Colonic mucosa (tissue), 4 donors: ENCODE measurements around the gene PRMT7. TPM values are rescaled to one million over a fixed set of nuclear protein-coding genes. Genes with fewer than 3 reads are reported as not detected.

Source experiments
- DNase-seq: peaks from one replicate; pipeline ENCODE4 v3.0.0-alpha.2; 2020
- H3K27ac ChIP-seq: fragments of 200-600 bp; one replicate; pipeline ENCODE4 v1.8.0; 2021
- H3K27me3 ChIP-seq: fragments of 200-600 bp; one replicate; pipeline ENCODE4 v1.8.0; 2021
- H3K36me3 ChIP-seq: fragments of 200-600 bp; one replicate; pipeline ENCODE4 v1.8.0; 2021
- H3K4me1 ChIP-seq: fragments of 200-600 bp; one replicate; pipeline ENCODE4 v1.8.0; 2021; ENCODE audit warnings: mild to moderate bottlenecking
- H3K4me3 ChIP-seq: fragments of 200-600 bp; one replicate; pipeline ENCODE4 v1.8.0; 2021
- H3K9ac ChIP-seq, 2 donors: one replicate each; pipeline ENCODE4 v1.7.0; 2013; ENCODE audit warnings: control low read depth in 2 of 2, low read depth in 2 of 2, low read length in 2 of 2
- H3K9me3 ChIP-seq: fragments of 200-600 bp; one replicate; pipeline ENCODE4 v1.8.0; 2021
- intact Hi-C: fragments of 100-400 bp; cut with DNase I; formaldehyde crosslinking; loops from one replicate; pipeline ENCODE4 v1.14.1; 2022
- total RNA-seq, 2 donors: library from RNA; stranded (reverse); fragmentation: NEBNext Ultra II Directional in 1 of 2; extraction: Animal tissue kit (Norgen Biotek cat#: 25700) in 1 of 2; gene quantifications; one replicate each; pipeline ENCODE4 v1.2.1, GENCODE V29; 2021
- TF ChIP-seq, protein P1 (sequence below): fragments of 200-600 bp; IDR thresholded peaks from one replicate; pipeline ENCODE4 v1.8.0; 2022; ENCODE audit warnings: antibody characterized with exemption, mild to moderate bottlenecking
- donor health status: healthy.
- donor health status: DM: no; HTN: no; CAD: no.
- donor health status: DM: no; HTN: no; CAD: no.

Gene PRMT7
- total RNA-seq, 2 donors from 2014 or later = 18.0 to 45.4 TPM

GRCh38 chr16:68328860-68329390 lies 18.1 kb downstream of the PRMT7 start:
- no peak for DNase-seq
- TF ChIP-seq, protein P1, sequence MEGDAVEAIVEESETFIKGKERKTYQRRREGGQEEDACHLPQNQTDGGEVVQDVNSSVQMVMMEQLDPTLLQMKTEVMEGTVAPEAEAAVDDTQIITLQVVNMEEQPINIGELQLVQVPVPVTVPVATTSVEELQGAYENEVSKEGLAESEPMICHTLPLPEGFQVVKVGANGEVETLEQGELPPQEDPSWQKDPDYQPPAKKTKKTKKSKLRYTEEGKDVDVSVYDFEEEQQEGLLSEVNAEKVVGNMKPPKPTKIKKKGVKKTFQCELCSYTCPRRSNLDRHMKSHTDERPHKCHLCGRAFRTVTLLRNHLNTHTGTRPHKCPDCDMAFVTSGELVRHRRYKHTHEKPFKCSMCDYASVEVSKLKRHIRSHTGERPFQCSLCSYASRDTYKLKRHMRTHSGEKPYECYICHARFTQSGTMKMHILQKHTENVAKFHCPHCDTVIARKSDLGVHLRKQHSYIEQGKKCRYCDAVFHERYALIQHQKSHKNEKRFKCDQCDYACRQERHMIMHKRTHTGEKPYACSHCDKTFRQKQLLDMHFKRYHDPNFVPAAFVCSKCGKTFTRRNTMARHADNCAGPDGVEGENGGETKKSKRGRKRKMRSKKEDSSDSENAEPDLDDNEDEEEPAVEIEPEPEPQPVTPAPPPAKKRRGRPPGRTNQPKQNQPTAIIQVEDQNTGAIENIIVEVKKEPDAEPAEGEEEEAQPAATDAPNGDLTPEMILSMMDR = no peak
- no peak overlapping the region for H3K27ac ChIP-seq
- no peak overlapping the region for H3K4me3 ChIP-seq
- intact Hi-C loops = no loop called here
- no peaks in the 10 kb centered on the region for H3K36me3 ChIP-seq
- H3K9ac ChIP-seq = no peak overlapping the region
- H3K9me3 ChIP-seq = no peaks in the 10 kb centered on the region
- peaks cover 5% of the 10 kb centered on the region for H3K4me1 ChIP-seq
- no peaks in the 10 kb centered on the region for H3K27me3 ChIP-seq

DNA sequence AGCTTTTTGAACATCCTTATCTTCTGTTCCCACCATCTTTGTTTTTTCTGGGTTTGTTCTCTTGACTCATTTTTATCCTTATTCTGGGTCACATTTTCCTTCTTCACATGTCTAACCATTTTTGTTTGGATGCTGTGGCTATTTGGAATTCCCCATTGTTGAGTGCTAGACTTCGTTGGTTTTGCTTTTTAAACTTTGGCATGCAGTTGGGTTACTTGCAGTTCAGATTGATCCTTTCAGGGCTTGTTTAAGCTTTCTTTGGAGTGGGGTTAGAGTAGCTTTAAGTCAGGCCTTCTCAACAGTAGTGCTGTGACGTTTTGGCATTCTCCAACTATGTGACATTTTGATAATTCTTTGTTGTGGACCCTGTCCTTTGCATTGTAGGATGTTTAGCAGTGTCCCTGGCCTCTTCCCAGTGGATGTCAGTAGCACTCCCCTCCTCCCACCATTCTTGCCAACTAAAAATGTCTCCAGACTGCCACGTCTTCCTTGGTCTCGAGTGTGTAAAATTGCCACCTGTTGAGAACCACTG lies 21.1 kb downstream of the PRMT7 start:
- H3K36me3 ChIP-seq = no peaks in the 10 kb centered on the region
- peak overlapping the region; percentile 29 for H3K27ac ChIP-seq
- H3K4me3 ChIP-seq = no peak overlapping the region
- no peak for DNase-seq
- peaks cover 5% of the 10 kb centered on the region for H3K4me1 ChIP-seq
- no peaks in the 10 kb centered on the region for H3K27me3 ChIP-seq
- intact Hi-C loops = no loop called here
- H3K9ac ChIP-seq = no peak overlapping the region
- TF ChIP-seq, protein P1 = no peak
- H3K9me3 ChIP-seq = no peaks in the 10 kb centered on the region

- H3K4me3 ChIP-seq = no peak overlapping the region
- DNase-seq = no peak
- no peaks in the 10 kb centered on the region for H3K36me3 ChIP-seq
- peak overlapping the region; percentile 29 for H3K27ac ChIP-seq
- H3K9ac ChIP-seq = no peak overlapping the region
- no peaks in the 10 kb centered on the region for H3K27me3 ChIP-seq
- TF ChIP-seq, protein P1 = no peak
- H3K9me3 ChIP-seq = no peaks in the 10 kb centered on the region
- H3K4me1 ChIP-seq = peaks cover 5% of the 10 kb centered on the region
- intact Hi-C loops = no loop called here
These were observed 21.7 kb downstream of the PRMT7 start for GRCh38 chr16:68332411-68333121.

DNA sequence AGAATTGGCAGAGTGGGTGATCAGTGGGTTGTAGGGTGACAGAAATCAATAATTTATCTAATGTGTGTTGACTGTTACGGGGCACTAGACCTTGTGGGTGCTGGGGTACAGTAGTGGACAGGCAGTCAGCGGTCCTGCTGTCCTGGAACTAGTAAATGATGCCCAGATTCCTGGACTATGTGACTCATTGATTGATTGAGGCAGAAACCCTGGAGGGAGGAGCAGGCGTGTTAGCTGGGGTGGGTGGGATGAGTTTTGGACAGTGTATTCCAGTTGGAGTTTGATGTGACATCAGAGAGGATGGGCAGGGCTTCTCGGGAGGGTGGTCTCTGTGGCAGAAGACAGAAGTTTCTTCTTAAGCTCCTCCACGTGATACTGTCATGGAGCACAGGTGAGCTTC lies 24.4 kb downstream of the PRMT7 start:
- Histone ChIP-seq H3K27ac (no peak overlapping the region), H3K4me3 (no peak overlapping the region), H3K9me3 (no peaks in the 10 kb centered on the region), H3K27me3 (no peaks in the 10 kb centered on the region), H3K9ac (no peak overlapping the region), H3K36me3 (no peaks in the 10 kb centered on the region), H3K4me1 (peaks cover 5% of the 10 kb centered on the region)
- intact Hi-C loops = no loop called here
- no peak for DNase-seq
- TF ChIP-seq, protein P1 = no peak

- H3K4me3 ChIP-seq = no peak overlapping the region
- intact Hi-C loops = no loop called here
- H3K9me3 ChIP-seq = no peaks in the 10 kb centered on the region
- no peak overlapping the region for H3K9ac ChIP-seq
- no peak overlapping the region for H3K27ac ChIP-seq
- H3K4me1 ChIP-seq = no peaks in the 10 kb centered on the region
- TF ChIP-seq, protein P1 = no peak
- H3K27me3 ChIP-seq = no peaks in the 10 kb centered on the region
- H3K36me3 ChIP-seq = peaks cover 4% of the 10 kb centered on the region
- no peak for DNase-seq
These were observed 27.7 kb downstream of the PRMT7 start for GRCh38 chr16:68338326-68339119.
